ENCODE data around the gene RAMACL. TPM values are rescaled to one million over a fixed set of nuclear protein-coding genes. Genes with fewer than 3 reads are reported as not detected.
A peak's percentile ranks its signal among the peaks of the same experiment; 100 is the strongest.

RAMACL gene
- total RNA-seq, 1 experiment from 2014 or later, result 8.0 TPM

DNA sequence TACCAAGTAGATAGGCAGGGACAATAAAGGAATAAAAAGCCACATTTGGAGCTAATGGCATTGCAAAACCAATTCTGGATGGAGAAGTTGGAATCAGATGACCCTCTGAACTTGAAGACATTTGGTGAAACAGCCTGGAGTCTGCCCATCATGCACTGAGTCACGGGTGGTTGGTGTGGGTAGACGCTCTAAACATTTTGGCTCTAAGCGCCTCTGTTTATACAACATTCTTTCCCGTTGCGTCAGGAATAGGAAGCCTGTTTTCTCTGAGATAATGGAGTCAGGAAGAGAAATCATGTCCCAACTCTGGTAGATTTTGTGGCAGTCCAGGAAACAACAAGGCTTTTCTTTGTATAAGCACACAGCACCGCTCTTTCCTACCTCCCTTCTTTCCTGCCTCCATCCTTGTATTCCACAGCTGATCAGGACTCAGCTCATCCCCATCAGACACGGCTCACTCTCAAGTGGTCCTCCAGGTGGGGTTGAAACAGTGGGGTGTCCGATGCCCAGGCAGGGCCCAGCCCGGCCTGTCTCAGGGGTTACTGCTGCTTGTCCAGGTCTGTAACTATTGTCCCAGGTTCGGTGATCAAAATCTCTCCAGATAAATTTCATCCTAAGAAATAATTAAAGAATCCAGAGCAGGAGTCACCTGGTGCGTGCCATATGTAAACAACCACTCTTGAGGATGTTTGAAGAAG, 12.1 kb upstream of the RAMACL start:
- DNase-seq (ENCODE audit: low spot score), result no peak
- in situ Hi-C loops (cut with HindIII; ENCODE audit: low sequenced_read_pairs), result no loop called here

DNA sequence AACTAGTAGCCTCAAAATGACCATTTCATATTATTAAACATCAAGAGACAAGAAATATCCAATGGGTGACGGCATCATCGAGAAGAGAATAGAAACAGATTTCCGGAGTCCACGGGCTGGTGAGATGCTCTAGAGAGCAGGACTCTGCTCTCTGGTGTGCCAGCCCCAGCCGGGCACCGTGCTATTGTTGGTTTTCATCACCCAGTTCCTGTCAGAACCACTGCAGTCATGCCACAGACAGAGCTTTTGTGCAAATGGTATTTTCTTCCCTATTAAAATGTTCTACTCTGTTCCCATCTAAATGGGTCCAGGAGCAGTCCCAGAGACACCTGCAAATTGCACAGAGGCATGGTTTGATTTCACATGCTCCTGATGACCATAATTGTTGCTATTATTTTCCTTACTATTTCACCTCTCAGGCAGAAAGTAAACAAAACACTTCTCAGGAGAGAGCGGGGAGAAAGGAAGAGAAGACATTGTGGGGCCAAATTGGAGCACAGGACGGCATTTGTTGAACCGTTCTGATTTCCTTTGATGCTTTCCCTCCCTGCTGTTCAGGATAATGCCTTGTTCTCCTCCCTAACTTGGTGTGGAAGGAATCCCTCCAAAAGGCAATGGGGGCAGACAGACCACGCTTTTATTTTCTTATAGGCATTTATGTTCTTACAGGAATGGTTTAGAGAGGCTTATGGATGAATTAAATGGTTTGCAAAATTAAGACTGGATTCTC, 11.4 kb upstream of the RAMACL start:
- in situ Hi-C loops (cut with HindIII; ENCODE audit: low sequenced_read_pairs), result no loop called here

DNA sequence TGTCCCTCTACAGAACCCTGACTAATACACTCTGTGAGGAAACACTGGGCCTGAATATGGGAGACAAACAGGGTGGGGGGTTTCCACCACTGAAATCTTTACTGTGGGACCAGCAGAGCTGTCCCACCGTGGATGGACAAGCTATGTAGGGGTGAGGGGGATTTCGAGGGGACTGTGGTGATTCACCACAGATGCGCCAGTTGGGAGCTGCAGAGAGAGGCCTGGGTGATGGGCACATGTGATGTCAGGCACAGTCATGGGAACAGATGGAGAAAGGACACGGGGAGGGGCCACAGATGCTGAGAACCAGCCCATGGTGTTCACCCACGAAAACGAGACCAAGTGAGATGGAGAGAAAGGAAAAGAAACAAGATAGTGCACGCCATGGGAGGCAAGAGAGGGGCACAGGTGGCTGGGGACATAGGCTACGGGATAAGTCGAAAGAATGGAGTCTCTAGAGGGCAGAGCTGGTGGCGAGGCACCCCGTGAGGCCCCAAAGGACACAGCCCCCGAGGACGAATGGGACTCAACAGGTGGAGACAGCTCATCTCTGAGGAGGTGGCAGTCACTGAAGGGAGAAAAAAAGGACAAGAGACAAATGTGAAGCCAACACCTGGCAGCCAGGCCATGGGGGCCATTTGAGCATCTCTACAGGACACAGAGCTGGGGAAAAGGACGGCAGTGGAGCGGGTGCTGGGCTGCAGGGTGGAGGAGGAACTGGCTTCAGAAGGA, 10.5 kb upstream of the RAMACL start:
- in situ Hi-C loops (cut with HindIII; ENCODE audit: low sequenced_read_pairs), result no loop called here
- no peak for DNase-seq (ENCODE audit: low spot score)

More for the DNA sequence above, 11.4 kb upstream of the RAMACL start:
- peak; percentile 57 for DNase-seq (ENCODE audit: low spot score)

DNA sequence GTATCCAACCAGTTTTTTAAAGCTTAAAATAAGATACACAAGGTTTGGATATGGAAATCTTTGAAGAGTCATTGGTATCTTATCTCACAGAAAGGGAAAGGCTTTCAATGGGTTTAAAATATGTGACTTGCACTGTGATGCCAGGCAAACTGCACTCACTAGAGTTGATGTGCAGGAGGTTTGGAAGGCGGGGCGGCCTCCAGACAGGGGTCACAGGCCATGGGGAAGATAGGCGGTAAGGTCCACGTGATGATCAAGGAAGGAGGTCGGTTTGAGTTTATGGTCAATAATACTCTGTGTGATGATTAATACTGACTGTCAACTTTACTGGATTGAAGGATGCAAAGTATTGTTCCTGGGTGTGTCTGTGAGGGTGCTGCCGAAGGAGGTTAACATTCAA, 9.5 kb upstream of the RAMACL start:
- no peak for DNase-seq (ENCODE audit: low spot score)
- in situ Hi-C loops (cut with HindIII; ENCODE audit: low sequenced_read_pairs), result no loop called here

DNA sequence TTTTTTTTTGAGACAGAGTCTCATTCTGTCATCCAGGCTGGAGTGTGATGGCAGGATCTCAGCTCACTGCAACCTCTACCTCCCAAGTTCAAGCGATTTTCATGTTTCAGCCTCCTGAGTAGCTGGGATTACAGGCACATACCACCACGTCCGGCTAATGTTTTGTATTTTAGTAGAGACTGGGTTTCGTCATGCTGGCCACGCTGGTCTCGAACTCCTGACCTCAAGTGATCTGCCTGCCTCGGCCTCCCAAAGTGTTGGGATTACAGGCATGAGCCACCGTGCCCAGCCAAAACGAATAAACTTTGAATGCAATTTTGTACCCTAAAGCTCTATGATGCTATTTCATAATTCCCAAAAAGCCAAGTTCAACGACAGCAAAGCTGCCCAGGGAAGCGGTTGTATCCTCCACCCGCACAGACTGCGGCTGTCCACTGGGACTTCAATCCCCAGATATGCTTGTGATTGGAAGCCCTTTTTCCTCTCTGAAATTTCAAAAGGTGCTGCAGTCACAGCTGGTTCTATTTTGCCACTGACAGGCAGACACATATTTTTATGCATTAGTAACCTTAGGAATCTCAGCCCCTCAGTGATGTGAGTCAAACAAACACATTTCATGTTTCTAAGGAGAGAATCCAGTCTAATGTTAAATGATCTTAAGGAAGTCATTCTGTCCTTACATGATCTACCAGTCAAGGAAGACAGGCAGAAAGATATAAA, 8.7 kb upstream of the RAMACL start:
- DNase-seq (ENCODE audit: low spot score), result no peak
- in situ Hi-C loops (cut with HindIII; ENCODE audit: low sequenced_read_pairs), result no loop called here

DNA sequence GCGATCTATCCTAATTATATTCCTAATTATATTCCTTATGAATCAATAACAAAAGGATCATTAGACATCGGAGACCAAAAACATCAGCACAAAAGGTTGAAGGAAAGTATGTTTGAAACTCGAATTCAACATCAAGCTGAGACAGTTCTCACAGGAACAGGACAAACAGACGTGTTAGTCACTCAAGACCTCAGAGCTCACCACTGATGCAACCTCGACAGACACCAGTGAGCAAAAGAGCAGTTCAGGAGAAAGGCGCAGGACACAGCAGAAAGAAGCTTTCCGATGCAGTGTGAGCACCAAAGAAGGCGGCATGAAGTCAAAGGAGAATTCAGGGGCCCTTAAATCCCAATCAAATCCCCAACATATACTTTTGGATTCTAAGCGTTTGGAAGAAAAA, 6.3 kb upstream of the RAMACL start:
- DNase-seq (ENCODE audit: low spot score), result no peak
- in situ Hi-C loops (cut with HindIII; ENCODE audit: low sequenced_read_pairs), result no loop called here

DNA sequence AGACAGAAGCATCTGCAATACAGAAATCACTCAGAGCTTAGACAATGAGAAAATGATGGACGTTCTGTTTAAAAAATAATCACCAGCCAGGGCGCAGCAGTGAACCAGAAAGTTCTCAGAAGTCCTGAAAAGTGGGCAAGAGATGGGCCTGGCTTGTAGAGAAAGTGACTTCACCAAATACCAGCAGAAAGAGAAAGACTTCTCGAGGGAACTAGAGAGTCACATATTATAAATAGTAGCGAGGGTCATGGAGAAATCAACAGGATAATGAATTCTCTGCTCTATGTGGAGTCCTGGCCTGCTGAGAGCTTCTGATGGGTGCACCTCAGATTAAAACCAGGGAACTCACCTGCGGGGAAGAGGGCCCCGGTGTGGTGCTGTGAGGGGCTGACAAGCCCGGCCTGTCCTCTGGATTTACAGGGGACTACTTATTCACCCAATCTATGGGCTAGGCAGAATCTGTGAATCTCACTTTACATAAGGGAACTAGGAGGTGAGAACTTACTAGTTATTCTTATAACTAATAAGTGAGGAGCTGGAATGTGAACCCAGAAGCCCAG, 5.6 kb upstream of the RAMACL start:
- DNase-seq (ENCODE audit: low spot score), result no peak
- in situ Hi-C loops (cut with HindIII; ENCODE audit: low sequenced_read_pairs), result no loop called here

DNA sequence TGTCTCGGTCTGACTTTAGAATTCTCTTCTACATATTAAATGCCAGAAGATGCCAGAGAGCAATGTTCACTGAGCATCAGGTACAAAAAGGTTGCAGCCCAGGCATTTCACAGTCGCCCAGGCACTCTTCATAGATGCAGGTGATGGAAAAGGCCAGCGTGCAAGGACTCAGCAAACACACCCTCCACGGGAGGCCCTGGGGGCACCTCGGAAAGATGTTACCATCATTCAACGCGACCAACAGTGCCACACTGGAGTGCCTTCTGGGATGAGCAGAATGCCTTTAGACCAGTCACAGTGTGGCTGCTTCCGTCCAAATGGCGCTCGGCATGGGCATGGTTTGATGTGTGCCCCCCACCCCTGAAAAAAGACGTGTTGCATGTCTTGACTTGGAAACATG, 4.5 kb upstream of the RAMACL start:
- no peak for DNase-seq (ENCODE audit: low spot score)
- in situ Hi-C loops (cut with HindIII; ENCODE audit: low sequenced_read_pairs), result no loop called here

DNA sequence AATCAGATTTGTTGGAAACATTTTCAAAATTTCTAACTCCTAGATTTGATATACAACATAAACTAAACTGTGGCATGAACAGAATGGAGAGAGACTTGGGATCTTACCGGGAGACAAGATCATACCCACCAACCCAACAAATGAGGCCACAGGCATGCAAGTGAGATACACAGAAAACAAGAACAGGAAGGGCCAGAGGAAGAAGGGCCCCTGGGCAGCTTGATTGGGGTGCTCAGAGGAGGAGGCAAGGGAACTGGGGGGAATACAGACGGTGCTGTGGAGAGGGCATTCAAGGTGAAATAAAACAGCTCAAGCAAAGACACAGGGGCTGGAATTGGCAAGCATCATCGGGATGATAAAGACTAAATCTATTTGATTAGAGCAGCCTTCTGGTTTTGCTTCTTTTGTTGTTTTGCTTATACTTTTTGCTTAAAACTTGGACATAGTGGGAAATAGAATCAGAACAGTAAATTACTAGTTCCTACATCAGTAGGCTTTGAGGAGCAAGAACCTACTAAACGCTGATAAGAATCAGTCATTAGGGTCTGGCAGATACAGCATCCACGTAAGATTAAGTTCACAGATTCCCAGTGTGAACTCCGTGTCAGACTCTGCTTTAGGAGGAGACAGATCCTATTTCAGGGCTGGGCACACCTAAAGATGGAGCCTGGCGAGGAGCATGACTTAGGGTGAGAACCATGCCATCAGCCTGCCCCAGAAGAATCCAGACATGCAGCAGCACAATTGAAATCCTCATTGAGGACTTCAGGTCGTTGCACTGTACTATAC, 3.5 kb upstream of the RAMACL start:
- in situ Hi-C loops (cut with HindIII; ENCODE audit: low sequenced_read_pairs), result no loop called here
- DNase-seq (ENCODE audit: low spot score), result no peak

DNA sequence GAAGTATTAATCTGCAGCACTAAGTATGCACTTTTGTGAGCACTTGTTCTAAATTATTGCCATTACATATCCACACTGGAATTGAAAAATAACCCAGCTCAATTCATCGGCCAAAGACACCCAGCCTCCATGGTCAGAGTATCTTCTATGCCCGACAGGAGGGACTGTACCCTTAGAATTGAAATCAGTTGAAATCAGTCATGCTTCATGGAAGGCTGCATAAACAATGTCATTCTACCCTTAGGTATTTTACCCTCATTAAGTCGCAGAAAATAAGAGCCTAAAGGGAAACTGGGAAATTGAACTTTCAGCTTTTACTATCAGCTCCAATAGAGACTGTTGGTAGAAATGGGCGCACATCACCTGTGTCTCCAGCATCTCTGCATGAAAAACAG, 2.9 kb upstream of the RAMACL start:
- DNase-seq (ENCODE audit: low spot score), result no peak
- in situ Hi-C loops (cut with HindIII; ENCODE audit: low sequenced_read_pairs), result no loop called here

DNA sequence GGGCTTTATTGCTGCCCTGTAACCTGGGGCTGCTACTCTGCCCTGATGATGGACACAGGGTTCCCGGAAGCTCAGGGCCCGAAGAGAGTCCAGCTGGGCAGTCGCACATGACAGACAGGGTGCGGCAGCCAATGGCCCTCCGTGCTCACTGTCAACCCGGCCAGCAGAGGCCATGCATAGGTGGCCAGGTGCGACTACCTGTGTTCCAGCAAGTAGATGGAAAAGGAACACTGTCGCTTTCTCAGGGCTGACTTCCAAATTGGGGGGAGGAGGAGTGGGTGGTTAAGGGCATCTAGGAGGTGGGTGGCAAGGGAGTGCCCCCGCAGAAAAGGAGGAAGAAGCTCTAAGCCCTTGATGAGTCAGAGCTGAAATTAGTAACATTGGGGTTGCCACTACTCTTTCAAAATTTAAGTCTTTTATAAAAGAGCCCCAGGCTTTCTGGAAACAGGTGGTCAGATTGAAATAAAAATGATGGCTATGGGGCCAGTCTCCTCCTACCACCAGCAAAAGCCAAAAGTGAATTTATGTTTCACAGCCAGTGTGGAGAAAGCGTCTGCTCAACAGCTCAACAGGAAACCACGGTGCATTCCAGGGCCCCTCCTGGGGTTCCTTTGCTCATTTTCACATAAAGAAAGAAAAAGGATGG, 2.3 kb upstream of the RAMACL start:
- peak; percentile 83 for DNase-seq (ENCODE audit: low spot score)

DNA sequence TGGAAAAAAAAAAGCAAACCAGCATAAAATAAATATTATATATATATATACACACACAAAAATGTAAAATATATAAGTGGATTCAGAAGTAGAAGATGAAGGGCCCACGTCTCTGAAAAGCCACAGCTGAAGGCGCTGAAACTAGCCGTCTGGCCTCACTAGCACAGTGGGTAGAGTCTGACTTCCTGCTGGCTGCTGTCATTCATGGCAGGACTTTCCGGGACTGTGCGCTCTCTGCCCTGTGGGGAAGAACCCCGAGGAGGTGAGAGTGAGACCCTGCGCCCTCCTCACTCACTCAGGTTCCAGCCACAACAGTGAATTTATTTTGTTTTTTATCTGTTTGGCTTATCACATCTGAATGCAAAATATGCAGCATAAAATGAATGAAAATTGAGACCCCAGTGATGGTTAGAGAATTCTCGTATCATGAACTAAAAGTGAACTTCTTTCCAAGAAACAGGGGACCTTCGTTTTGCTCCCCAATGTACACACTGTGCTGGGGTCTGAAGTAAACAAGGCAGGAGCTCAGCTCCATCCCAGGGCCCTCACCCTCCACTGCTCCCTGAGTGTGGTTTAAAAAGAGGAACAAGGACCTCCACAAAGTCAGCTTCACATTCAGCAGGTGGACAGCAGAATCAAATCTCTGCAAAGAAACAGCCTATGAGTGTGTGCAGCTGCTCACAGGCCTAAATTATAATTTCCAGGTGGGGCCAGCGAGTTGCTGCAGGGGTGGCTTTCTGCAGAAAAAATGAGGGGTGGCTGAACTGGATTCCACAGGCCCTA, 1.3 kb upstream of the RAMACL start:
- DNase-seq (ENCODE audit: low spot score), result no peak
- in situ Hi-C loops (cut with HindIII; ENCODE audit: low sequenced_read_pairs), result no loop called here

More for the DNA sequence above, 2.3 kb upstream of the RAMACL start:
- in situ Hi-C loops (cut with HindIII; ENCODE audit: low sequenced_read_pairs), result no loop called here

DNA sequence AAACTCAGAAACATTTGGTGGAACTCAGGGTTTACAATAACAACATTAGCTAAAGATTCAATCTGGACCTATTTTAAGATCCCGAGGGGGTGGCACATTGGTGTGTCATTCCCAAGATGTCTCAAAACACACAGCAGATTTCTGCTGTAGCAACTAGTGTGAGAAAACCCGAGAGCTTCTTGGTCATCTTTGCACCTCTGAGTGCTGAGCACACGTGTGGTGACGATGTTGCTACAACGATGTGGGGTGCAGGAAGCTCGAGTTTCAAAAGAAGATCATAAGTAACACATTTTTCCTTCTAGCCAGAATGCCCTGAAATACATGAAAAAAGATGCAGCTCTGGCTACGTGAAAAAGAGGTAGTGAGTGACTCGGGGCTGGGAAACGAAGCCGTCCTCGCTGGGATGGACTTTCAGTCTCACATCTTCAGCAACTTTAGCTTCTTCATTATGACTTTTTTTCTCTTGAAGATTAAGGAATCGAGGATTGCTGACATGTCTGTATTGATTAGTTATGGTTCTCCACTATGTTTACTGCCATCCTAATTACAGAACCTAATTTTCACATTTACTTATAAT, 1.5 kb downstream of the RAMACL start:
- in situ Hi-C loops (cut with HindIII; ENCODE audit: low sequenced_read_pairs), result no loop called here
- no peak for DNase-seq (ENCODE audit: low spot score)

DNA sequence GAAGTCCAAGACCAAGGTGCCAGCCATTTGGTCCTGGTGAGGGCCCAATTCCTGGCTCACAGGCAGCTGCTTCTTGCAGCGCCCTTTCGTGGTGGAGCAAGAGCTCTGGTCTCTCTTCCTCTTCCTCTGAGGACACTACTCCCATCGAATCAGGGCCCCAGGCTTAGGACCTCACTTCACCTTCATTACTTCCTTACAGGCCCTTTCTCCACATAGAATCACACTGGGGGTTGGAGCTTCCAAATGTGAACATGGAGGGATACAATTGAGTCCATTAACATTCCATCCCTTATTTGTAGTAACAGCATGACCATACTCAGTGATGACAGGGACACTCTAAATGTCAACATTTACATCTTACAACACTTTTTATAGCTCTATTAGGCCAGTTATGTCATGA, 2.3 kb downstream of the RAMACL start:
- in situ Hi-C loops (cut with HindIII; ENCODE audit: low sequenced_read_pairs), result no loop called here
- no peak for DNase-seq (ENCODE audit: low spot score)

DNA sequence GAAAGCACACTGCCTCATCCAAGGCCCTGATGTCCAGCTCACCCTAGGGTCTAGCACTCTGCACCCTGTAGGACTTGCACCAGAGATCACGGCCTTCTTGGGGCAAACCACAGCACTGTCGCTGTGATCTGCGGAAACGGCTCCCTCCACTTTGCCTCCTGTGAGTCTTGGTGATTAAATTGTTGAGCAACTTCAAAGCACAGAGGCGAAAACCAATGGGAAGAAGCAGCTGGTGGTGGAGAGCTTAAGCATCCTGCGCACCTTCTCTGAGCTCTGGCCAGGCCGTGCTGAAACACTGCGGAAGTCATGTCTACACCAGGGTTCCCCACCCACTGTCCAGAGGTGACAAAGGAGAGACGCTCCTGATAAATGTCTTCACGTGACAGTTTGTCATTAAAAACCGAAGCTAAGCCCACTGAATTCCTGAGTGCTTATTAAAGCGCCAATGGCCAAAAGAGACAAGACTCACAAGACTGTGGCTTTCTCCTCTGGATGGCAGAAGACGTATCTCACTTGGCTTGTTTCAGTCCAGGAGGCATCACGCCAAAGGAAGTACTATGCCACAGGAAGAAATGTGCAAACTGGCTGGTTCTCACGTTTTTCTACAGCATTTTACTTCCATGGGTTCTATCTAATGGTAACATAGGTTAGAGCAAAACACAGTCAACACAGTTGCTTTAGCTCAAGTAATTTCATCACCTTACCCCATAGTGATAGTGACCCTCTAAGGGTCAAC, 3.1 kb downstream of the RAMACL start:
- DNase-seq (ENCODE audit: low spot score), result no peak
- in situ Hi-C loops (cut with HindIII; ENCODE audit: low sequenced_read_pairs), result no loop called here

DNA sequence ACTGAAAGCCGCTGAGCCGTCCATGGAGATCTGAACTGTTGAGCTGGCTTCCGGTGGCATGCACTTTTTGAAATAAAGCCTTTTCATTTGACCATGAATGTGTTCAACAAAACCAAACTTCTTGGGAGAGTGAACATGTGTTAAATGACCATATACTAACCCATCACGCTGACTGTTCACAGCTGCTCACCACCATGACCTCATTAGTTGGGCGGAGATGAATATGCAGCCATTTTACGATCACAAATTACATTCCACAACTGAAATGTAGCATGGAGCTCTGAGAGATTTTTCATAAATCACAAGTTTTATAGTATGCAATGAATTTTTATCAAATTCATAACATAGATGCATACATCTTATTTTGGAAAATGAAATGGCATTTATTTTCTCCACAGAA, 4.2 kb downstream of the RAMACL start:
- no peak for DNase-seq (ENCODE audit: low spot score)
- in situ Hi-C loops (cut with HindIII; ENCODE audit: low sequenced_read_pairs), result no loop called here

Measured in G401 (cell line).